Stimulated activated naive CD4-positive, alpha-beta T cell treated with Interleukin-2 at 50 U/mL for 16 hours (primary cell): Measurements from ENCODE around the gene CUEDC1.

Source experiments
- DNase-seq: peaks from one replicate; lab custom pipeline; 2025; lab: John Stamatoyannopoulos, UW

The CUEDC1 gene

GRCh38 chr17:57834146-57834741, 121.0 kb downstream of the CUEDC1 start:
- DNase-seq: no peak

GRCh38 chr17:57833179-57833939, 121.9 kb downstream of the CUEDC1 start:
- peak; percentile 62 for DNase-seq

GRCh38 chr17:57832314-57833178, 122.7 kb downstream of the CUEDC1 start:
- no peak for DNase-seq

- DNase-seq: no peak
Measured at GRCh38 chr17:57830880-57831279, 124.3 kb downstream of the CUEDC1 start.

- DNase-seq: no peak
Measured at GRCh38 chr17:57823469-57824401, 131.5 kb downstream of the CUEDC1 start.

GRCh38 chr17:57819867-57820266, 135.3 kb downstream of the CUEDC1 start:
- DNase-seq: no peak

GRCh38 chr17:57819285-57819684, 135.9 kb downstream of the CUEDC1 start:
- DNase-seq: no peak

GRCh38 chr17:57818066-57818465, 137.1 kb downstream of the CUEDC1 start:
- no peak for DNase-seq

GRCh38 chr17:57817299-57817698, 137.9 kb downstream of the CUEDC1 start:
- DNase-seq: no peak

GRCh38 chr17:57814421-57814820, 140.8 kb downstream of the CUEDC1 start:
- no peak for DNase-seq

GRCh38 chr17:57811638-57812280, 143.5 kb downstream of the CUEDC1 start:
- DNase-seq: no peak
